Colonic mucosa (tissue), 4 donors: ENCODE data around the gene ZNF678. TPM values are rescaled to one million over a fixed set of nuclear protein-coding genes. Genes with fewer than 3 reads are reported as not detected.

Experiments
- DNase-seq: peaks from one replicate; pipeline ENCODE4 v3.0.0-alpha.2; 2020
- H3K27ac ChIP-seq: fragments of 200-600 bp; one replicate; pipeline ENCODE4 v1.8.0; 2021
- H3K27me3 ChIP-seq: fragments of 200-600 bp; one replicate; pipeline ENCODE4 v1.8.0; 2021
- H3K36me3 ChIP-seq: fragments of 200-600 bp; one replicate; pipeline ENCODE4 v1.8.0; 2021
- H3K4me1 ChIP-seq: fragments of 200-600 bp; one replicate; pipeline ENCODE4 v1.8.0; 2021; ENCODE audit warnings: mild to moderate bottlenecking
- H3K4me3 ChIP-seq: fragments of 200-600 bp; one replicate; pipeline ENCODE4 v1.8.0; 2021
- H3K9ac ChIP-seq, 2 donors: one replicate each; pipeline ENCODE4 v1.7.0; 2013; ENCODE audit warnings: control low read depth in 2 of 2, low read depth in 2 of 2, low read length in 2 of 2
- H3K9me3 ChIP-seq: fragments of 200-600 bp; one replicate; pipeline ENCODE4 v1.8.0; 2021
- CTCF ChIP-seq: fragments of 200-600 bp; IDR thresholded peaks from one replicate; pipeline ENCODE4 v1.8.0; 2022; ENCODE audit warnings: antibody characterized with exemption, mild to moderate bottlenecking
- intact Hi-C: fragments of 100-400 bp; cut with DNase I; formaldehyde crosslinking; loops from one replicate; pipeline ENCODE4 v1.14.1; 2022
- total RNA-seq, 2 donors: library from RNA; stranded (reverse); fragmentation: NEBNext Ultra II Directional in 1 of 2; extraction: Animal tissue kit (Norgen Biotek cat#: 25700) in 1 of 2; gene quantifications; one replicate each; pipeline ENCODE4 v1.2.1, GENCODE V29; 2021
- donor health status: healthy.
- donor health status: DM: no; HTN: no; CAD: no.
- donor health status: DM: no; HTN: no; CAD: no.

ZNF678 gene
- total RNA-seq, 2 donors from 2014 or later, result 7.4 to 10.4 TPM

DNA sequence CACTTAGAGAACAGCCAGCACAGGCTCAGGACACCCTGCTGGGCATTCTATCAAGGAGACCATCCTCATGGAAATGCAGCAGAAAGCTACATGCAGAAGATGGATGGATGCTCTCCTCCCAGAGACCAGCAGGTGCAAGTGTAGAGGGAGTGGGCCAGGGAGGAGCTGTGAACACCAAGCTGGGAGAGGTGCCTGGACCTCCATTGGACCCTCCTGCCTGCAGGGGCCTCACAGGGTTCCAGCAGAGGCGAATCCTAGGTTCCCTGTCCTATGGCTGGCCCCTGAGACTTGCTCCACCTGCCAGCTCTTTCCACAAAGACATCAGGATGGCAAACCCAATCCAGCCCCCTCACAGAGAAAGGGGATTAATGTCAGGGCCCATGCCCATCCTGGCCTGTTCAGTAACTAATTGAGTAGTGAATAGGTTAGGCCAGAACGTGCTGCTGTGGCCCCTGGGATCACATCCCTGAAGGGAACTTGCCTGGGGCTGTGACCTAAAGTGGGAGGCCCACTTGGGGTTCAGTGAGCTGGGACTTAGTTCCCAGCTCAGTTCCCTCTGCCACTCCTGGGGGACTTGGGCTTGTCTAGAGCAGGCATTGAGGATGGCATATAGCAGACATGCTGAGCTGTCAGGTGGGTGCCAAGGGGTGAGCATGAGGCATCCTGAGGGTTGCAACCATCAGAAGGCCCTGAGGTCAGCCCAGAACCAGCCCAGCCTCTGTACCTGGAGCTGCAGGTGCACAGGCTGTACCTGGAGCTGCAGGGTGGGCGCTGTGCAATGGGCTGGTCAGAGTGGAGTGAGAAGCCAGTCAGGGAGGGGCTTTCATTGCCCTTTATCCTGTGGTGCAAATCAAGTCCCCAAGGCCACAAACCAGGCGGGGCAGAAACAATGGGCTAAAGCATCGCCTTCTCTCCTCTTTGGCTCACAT, 22.9 kb upstream of the ZNF678 start:
- Histone ChIP-seq H3K27ac (no peak overlapping the region), H3K4me1 (no peaks in the 10 kb centered on the region), H3K36me3 (no peaks in the 10 kb centered on the region), H3K9ac (no peak overlapping the region), H3K4me3 (no peak overlapping the region), H3K27me3 (no peaks in the 10 kb centered on the region), H3K9me3 (no peaks in the 10 kb centered on the region)
- intact Hi-C loops, result no loop called here
- no peak for DNase-seq
- no peak for TF ChIP-seq CTCF

GRCh38 chr1:227541129-227541528, 22.2 kb upstream of the ZNF678 start:
- Histone ChIP-seq H3K27ac (no peak overlapping the region), H3K4me1 (no peaks in the 10 kb centered on the region), H3K9me3 (no peaks in the 10 kb centered on the region), H3K36me3 (no peaks in the 10 kb centered on the region), H3K4me3 (no peak overlapping the region), H3K27me3 (no peaks in the 10 kb centered on the region), H3K9ac (no peak overlapping the region)
- TF ChIP-seq CTCF, result no peak
- intact Hi-C loops, result no loop called here
- DNase-seq, result no peak

- Histone ChIP-seq H3K36me3 (no peaks in the 10 kb centered on the region), H3K4me3 (peak overlapping the region; percentile 62), H3K9ac (peak overlapping the region in 1 of 2 donors; percentile 68), H3K9me3 (no peaks in the 10 kb centered on the region), H3K27me3 (no peaks in the 10 kb centered on the region), H3K27ac (peak overlapping the region; percentile 28), H3K4me1 (no peaks in the 10 kb centered on the region)
- DNase-seq, result peak; percentile 26
- intact Hi-C loops, result no loop called here
- TF ChIP-seq CTCF, result no peak
These were observed 21.6 kb upstream of the ZNF678 start for GRCh38 chr1:227541796-227542152.

GRCh38 chr1:227542153-227543120, 20.9 kb upstream of the ZNF678 start:
- DNase-seq, result peak; percentile 89
- intact Hi-C loops, result no loop called here

More at GRCh38 chr1:227542153-227543120, 20.9 kb upstream of the ZNF678 start:
- no peaks in the 10 kb centered on the region for H3K27me3 ChIP-seq
- H3K4me1 ChIP-seq, result no peaks in the 10 kb centered on the region
- peak overlapping the region; percentile 43 to 68 for H3K9ac ChIP-seq
- peak overlapping the region; percentile 28 for H3K27ac ChIP-seq
- TF ChIP-seq CTCF, result peak; percentile 98
- H3K9me3 ChIP-seq, result no peaks in the 10 kb centered on the region
- H3K4me3 ChIP-seq, result peak overlapping the region; percentile 62
- H3K36me3 ChIP-seq, result no peaks in the 10 kb centered on the region
